Measurements from ENCODE around the gene CHST8.

Gene CHST8

GRCh38 chr19:33624586-33624985, 2.8 kb downstream of the CHST8 start:
- H3K4me3 Mint-ChIP-seq: no peak overlapping the region
- H3K27ac Mint-ChIP-seq: no peak overlapping the region
- H3K27me3 Mint-ChIP-seq (ENCODE audit: low read depth): peaks cover 35% of the 10 kb centered on the region
- no peaks in the 10 kb centered on the region for H3K4me1 Mint-ChIP-seq (ENCODE audit: low read depth)
- no peaks in the 10 kb centered on the region for H3K36me3 Mint-ChIP-seq (ENCODE audit: low read depth)
- no peak for DNase-seq (ENCODE audit: low spot score)
- H3K9me3 Mint-ChIP-seq: no peaks in the 10 kb centered on the region

GRCh38 chr19:33627526-33627925, 5.8 kb downstream of the CHST8 start:
- Mint-ChIP-seq H3K9me3 (no peaks in the 10 kb centered on the region), H3K36me3 (ENCODE audit: low read depth) (no peaks in the 10 kb centered on the region), H3K27me3 (ENCODE audit: low read depth) (peaks cover 21% of the 10 kb centered on the region), H3K4me1 (ENCODE audit: low read depth) (no peaks in the 10 kb centered on the region), H3K4me3 (no peak overlapping the region), H3K27ac (no peak overlapping the region)
- no peak for DNase-seq (ENCODE audit: low spot score)

- DNase-seq (ENCODE audit: low spot score): no peak
- Mint-ChIP-seq H3K27ac (no peak overlapping the region), H3K27me3 (ENCODE audit: low read depth) (peaks cover 16% of the 10 kb centered on the region), H3K9me3 (no peaks in the 10 kb centered on the region), H3K4me3 (no peak overlapping the region), H3K36me3 (ENCODE audit: low read depth) (no peaks in the 10 kb centered on the region), H3K4me1 (ENCODE audit: low read depth) (no peaks in the 10 kb centered on the region)
Measured at GRCh38 chr19:33627962-33628839, 6.4 kb downstream of the CHST8 start.

- DNase-seq (ENCODE audit: low spot score): no peak
- Mint-ChIP-seq H3K4me3 (no peak overlapping the region), H3K36me3 (ENCODE audit: low read depth) (no peaks in the 10 kb centered on the region), H3K27me3 (ENCODE audit: low read depth) (peaks cover 6% of the 10 kb centered on the region), H3K9me3 (no peaks in the 10 kb centered on the region), H3K27ac (no peak overlapping the region), H3K4me1 (ENCODE audit: low read depth) (no peaks in the 10 kb centered on the region)
Measured at GRCh38 chr19:33628921-33629825, 7.4 kb downstream of the CHST8 start.

- Mint-ChIP-seq H3K27me3 (ENCODE audit: low read depth) (no peaks in the 10 kb centered on the region), H3K4me1 (ENCODE audit: low read depth) (no peaks in the 10 kb centered on the region), H3K27ac (no peak overlapping the region), H3K36me3 (ENCODE audit: low read depth) (no peaks in the 10 kb centered on the region), H3K9me3 (no peaks in the 10 kb centered on the region), H3K4me3 (no peak overlapping the region)
- DNase-seq (ENCODE audit: low spot score): no peak
Measured at GRCh38 chr19:33629826-33630375, 8.1 kb downstream of the CHST8 start.

GRCh38 chr19:33630880-33631608, 9.3 kb downstream of the CHST8 start:
- DNase-seq (ENCODE audit: low spot score): no peak
- Mint-ChIP-seq H3K9me3 (no peaks in the 10 kb centered on the region), H3K4me1 (ENCODE audit: low read depth) (no peaks in the 10 kb centered on the region), H3K36me3 (ENCODE audit: low read depth) (no peaks in the 10 kb centered on the region), H3K27ac (no peak overlapping the region), H3K27me3 (ENCODE audit: low read depth) (no peaks in the 10 kb centered on the region), H3K4me3 (no peak overlapping the region)

GRCh38 chr19:33631609-33631973, 9.8 kb downstream of the CHST8 start:
- H3K9me3 Mint-ChIP-seq: no peaks in the 10 kb centered on the region
- H3K4me3 Mint-ChIP-seq: no peak overlapping the region
- H3K27ac Mint-ChIP-seq: no peak overlapping the region
- no peaks in the 10 kb centered on the region for H3K4me1 Mint-ChIP-seq (ENCODE audit: low read depth)
- DNase-seq (ENCODE audit: low spot score): no peak
- no peaks in the 10 kb centered on the region for H3K36me3 Mint-ChIP-seq (ENCODE audit: low read depth)
- H3K27me3 Mint-ChIP-seq (ENCODE audit: low read depth): no peaks in the 10 kb centered on the region

GRCh38 chr19:33634361-33635091, 12.8 kb downstream of the CHST8 start:
- Mint-ChIP-seq H3K9me3 (no peaks in the 10 kb centered on the region), H3K4me3 (no peak overlapping the region), H3K27me3 (ENCODE audit: low read depth) (no peaks in the 10 kb centered on the region), H3K36me3 (ENCODE audit: low read depth) (no peaks in the 10 kb centered on the region), H3K4me1 (ENCODE audit: low read depth) (no peaks in the 10 kb centered on the region), H3K27ac (no peak overlapping the region)
- DNase-seq (ENCODE audit: low spot score): no peak

- no peak overlapping the region for H3K4me3 Mint-ChIP-seq
- H3K4me1 Mint-ChIP-seq (ENCODE audit: low read depth): no peaks in the 10 kb centered on the region
- H3K27me3 Mint-ChIP-seq (ENCODE audit: low read depth): no peaks in the 10 kb centered on the region
- no peak for DNase-seq (ENCODE audit: low spot score)
- H3K36me3 Mint-ChIP-seq (ENCODE audit: low read depth): no peaks in the 10 kb centered on the region
- H3K9me3 Mint-ChIP-seq: no peaks in the 10 kb centered on the region
- no peak overlapping the region for H3K27ac Mint-ChIP-seq
Measured at GRCh38 chr19:33638167-33639034, 16.6 kb downstream of the CHST8 start.

- H3K36me3 Mint-ChIP-seq (ENCODE audit: low read depth): no peaks in the 10 kb centered on the region
- no peak overlapping the region for H3K4me3 Mint-ChIP-seq
- DNase-seq (ENCODE audit: low spot score): no peak
- H3K27ac Mint-ChIP-seq: no peak overlapping the region
- no peaks in the 10 kb centered on the region for H3K27me3 Mint-ChIP-seq (ENCODE audit: low read depth)
- no peaks in the 10 kb centered on the region for H3K4me1 Mint-ChIP-seq (ENCODE audit: low read depth)
- no peaks in the 10 kb centered on the region for H3K9me3 Mint-ChIP-seq
Measured at GRCh38 chr19:33639035-33639681, 17.4 kb downstream of the CHST8 start.

- H3K27me3 Mint-ChIP-seq (ENCODE audit: low read depth): no peaks in the 10 kb centered on the region
- H3K36me3 Mint-ChIP-seq (ENCODE audit: low read depth): no peaks in the 10 kb centered on the region
Measured at GRCh38 chr19:33640773-33641172, 19.0 kb downstream of the CHST8 start.

GRCh38 chr19:33641261-33641660, 19.5 kb downstream of the CHST8 start:
- no peaks in the 10 kb centered on the region for H3K4me1 Mint-ChIP-seq (ENCODE audit: low read depth)
- H3K9me3 Mint-ChIP-seq: no peaks in the 10 kb centered on the region
- DNase-seq (ENCODE audit: low spot score): no peak
- no peak overlapping the region for H3K27ac Mint-ChIP-seq
- H3K27me3 Mint-ChIP-seq (ENCODE audit: low read depth): no peaks in the 10 kb centered on the region
- H3K36me3 Mint-ChIP-seq (ENCODE audit: low read depth): no peaks in the 10 kb centered on the region
- H3K4me3 Mint-ChIP-seq: no peak overlapping the region

More at GRCh38 chr19:33640773-33641172, 19.0 kb downstream of the CHST8 start:
- Mint-ChIP-seq H3K4me1 (ENCODE audit: low read depth) (no peaks in the 10 kb centered on the region), H3K4me3 (no peak overlapping the region), H3K27ac (no peak overlapping the region), H3K9me3 (no peaks in the 10 kb centered on the region)
- no peak for DNase-seq (ENCODE audit: low spot score)
